Mucosa of descending colon (tissue), 3 donors: ENCODE results near the gene IGFBP2. TPM values are rescaled to one million over a fixed set of nuclear protein-coding genes. Genes with fewer than 3 reads are reported as not detected.

Source experiments
- ATAC-seq: fragments of 200-7000 bp; cut with Tn5 transposase; one replicate; pipeline ENCODE4 v1.9.1; 2020; ENCODE audit warnings: mild to moderate bottlenecking, moderate library complexity
- DNase-seq, 3 donors: peaks; one replicate each; pipeline ENCODE4 v3.0.0-alpha.2; 2020
- H3K36me3 ChIP-seq: fragments of 200-600 bp; one replicate; pipeline ENCODE4 v1.8.0; 2021; ENCODE audit warnings: low read depth, mild to moderate bottlenecking
- H3K4me1 ChIP-seq: fragments of 200-600 bp; one replicate; pipeline ENCODE4 v1.8.0; 2021; ENCODE audit warnings: low read depth, mild to moderate bottlenecking
- H3K4me3 ChIP-seq: fragments of 200-600 bp; one replicate; pipeline ENCODE4 v1.8.0; 2021; ENCODE audit warnings: mild to moderate bottlenecking
- H3K9me3 ChIP-seq: fragments of 200-600 bp; one replicate; pipeline ENCODE4 v1.8.0; 2021; ENCODE audit warnings: mild to moderate bottlenecking
- CTCF ChIP-seq: fragments of 200-600 bp; IDR thresholded peaks from one replicate; pipeline ENCODE4 v1.8.0; 2022; ENCODE audit warnings: antibody characterized with exemption, mild to moderate bottlenecking
- intact Hi-C, 2 donors: fragments of 100-400 bp; cut with DNase I in 1 of 2; cut with micrococcal nuclease in 1 of 2; formaldehyde crosslinking; loops; one replicate each; pipeline versions ENCODE4 v1.11.0 to v1.11.1; 2022; cut with DNase I, micrococcal nuclease
- total RNA-seq, 3 donors: library from RNA; stranded (reverse); fragmentation: NEBNext Ultra II Directional in 2 of 3; extraction: Animal tissue kit (Norgen Biotek cat#: 25700) in 2 of 3; gene quantifications; one replicate each; pipeline versions ENCODE4 v1.2.1 to v1.2.4, GENCODE V29; 2021 to 2023
- donor health status: DM: no; HTN: no; CAD: no; lungs with moderate emphysema.
- donor health status: DM: no; HTN: no; CAD: no.
- donor health status: DM: no; HTN: yes; CAD: no.

The IGFBP2 gene
- total RNA-seq, 3 donors from 2014 or later: 26.7 to 62.1 (median 57.2) TPM

GRCh38 chr2:216657980-216658379 is 24.8 kb downstream of the IGFBP2 start:
- TF ChIP-seq CTCF: no peak
- Histone ChIP-seq H3K4me3 (no peak overlapping the region), H3K36me3 (no peaks in the 10 kb centered on the region), H3K4me1 (no peaks in the 10 kb centered on the region), H3K9me3 (no peaks in the 10 kb centered on the region)
- DNase-seq (no peak), ATAC-seq (no peak)
- intact Hi-C loops: no loop called here

- Histone ChIP-seq H3K9me3 (no peaks in the 10 kb centered on the region), H3K36me3 (no peaks in the 10 kb centered on the region), H3K4me1 (no peaks in the 10 kb centered on the region), H3K4me3 (no peak overlapping the region)
- ATAC-seq (peak; percentile 29), DNase-seq (no peak)
- no peak for TF ChIP-seq CTCF
- intact Hi-C loops: no loop called here
Observed at GRCh38 chr2:216658757-216659156, 25.5 kb downstream of the IGFBP2 start.

- no peak for DNase-seq
- intact Hi-C loops: no loop called here
- Histone ChIP-seq H3K36me3 (no peaks in the 10 kb centered on the region), H3K4me1 (no peaks in the 10 kb centered on the region), H3K4me3 (no peak overlapping the region), H3K9me3 (no peaks in the 10 kb centered on the region)
- no peak for ATAC-seq
- TF ChIP-seq CTCF: no peak
Observed at GRCh38 chr2:216659276-216659675, 26.1 kb downstream of the IGFBP2 start.

- no peak for DNase-seq
- no peak for TF ChIP-seq CTCF
- no peak for ATAC-seq
- H3K36me3 ChIP-seq: no peaks in the 10 kb centered on the region
- intact Hi-C loops: no loop called here
- H3K9me3 ChIP-seq: no peaks in the 10 kb centered on the region
- H3K4me3 ChIP-seq: no peak overlapping the region
- H3K4me1 ChIP-seq: peaks cover 5% of the 10 kb centered on the region
Observed at GRCh38 chr2:216660496-216660895, 27.3 kb downstream of the IGFBP2 start.

- no peaks in the 10 kb centered on the region for H3K36me3 ChIP-seq
- H3K9me3 ChIP-seq: no peaks in the 10 kb centered on the region
- H3K4me3 ChIP-seq: no peak overlapping the region
- intact Hi-C loops: no loop called here
- H3K4me1 ChIP-seq: peaks cover 6% of the 10 kb centered on the region
- ATAC-seq: no peak
- no peak for TF ChIP-seq CTCF
- no peak for DNase-seq
Observed at GRCh38 chr2:216661051-216661450, 27.8 kb downstream of the IGFBP2 start.
